Left ventricle myocardium inferior (tissue), 1 donor: Measurements from ENCODE around the gene PLB1. TPM values are rescaled to one million over a fixed set of nuclear protein-coding genes. Genes with fewer than 3 reads are reported as not detected.

Experiments
- DNase-seq: peaks from one replicate; pipeline ENCODE4 v3.0.0-alpha.2; 2020
- H3K27ac ChIP-seq: fragments of 200-600 bp; replicated peaks from 2 replicates; pipeline ENCODE4 v1.8.0; 2021
- H3K27me3 ChIP-seq: fragments of 200-600 bp; 2 replicates; pipeline ENCODE4 v1.8.0; 2021; ENCODE audit warnings: low read depth
- H3K36me3 ChIP-seq: fragments of 200-600 bp; 2 replicates; pipeline ENCODE4 v1.8.0; 2021
- H3K4me1 ChIP-seq: fragments of 200-600 bp; 2 replicates; pipeline ENCODE4 v1.8.0; 2021
- H3K4me3 ChIP-seq: fragments of 200-600 bp; 2 replicates; pipeline ENCODE4 v1.8.0; 2021; ENCODE audit warnings: mild to moderate bottlenecking, moderate library complexity
- H3K9me3 ChIP-seq: fragments of 200-600 bp; replicated peaks from 2 replicates; pipeline ENCODE4 v1.8.0; 2021
- CTCF ChIP-seq: fragments of 200-600 bp; IDR thresholded peaks from 2 replicates; pipeline ENCODE4 v1.8.0; 2021; ENCODE audit warnings: antibody characterized with exemption, mild to moderate bottlenecking, borderline replicate concordance
- intact Hi-C: fragments of 100-400 bp; cut with micrococcal nuclease; formaldehyde crosslinking; loops from one replicate; pipeline ENCODE4 v1.11.0; 2022
- total RNA-seq: library from RNA; stranded (reverse); fragmentation: NEBNext Ultra II Directional; extraction: Animal tissue kit (Norgen Biotek cat#: 25700); gene quantifications from one replicate; pipeline ENCODE4 v1.2.1, GENCODE V29; 2021
- donor health status: DM: no; HTN: yes; CAD: no; lungs with severe emphysema.

The PLB1 gene
- total RNA-seq, 1 donor from 2014 or later = 2.4 TPM

- TF ChIP-seq CTCF = no peak
- no peak overlapping the region for H3K27ac ChIP-seq
- H3K9me3 ChIP-seq = no peaks in the 10 kb centered on the region
- H3K4me1 ChIP-seq = no peaks in the 10 kb centered on the region
- intact Hi-C loops = no loop called here
- H3K4me3 ChIP-seq = no peak overlapping the region
- DNase-seq = no peak
- H3K27me3 ChIP-seq = no peaks in the 10 kb centered on the region
- H3K36me3 ChIP-seq = no peaks in the 10 kb centered on the region
Observed at GRCh38 chr2:28557389-28558131, 61.7 kb downstream of the PLB1 start.

GRCh38 chr2:28558158-28558820, 62.4 kb downstream of the PLB1 start:
- DNase-seq = no peak
- H3K27me3 ChIP-seq = no peaks in the 10 kb centered on the region
- intact Hi-C loops = no loop called here
- no peaks in the 10 kb centered on the region for H3K9me3 ChIP-seq
- no peak overlapping the region for H3K4me3 ChIP-seq
- no peak for TF ChIP-seq CTCF
- no peaks in the 10 kb centered on the region for H3K4me1 ChIP-seq
- no peak overlapping the region for H3K27ac ChIP-seq
- H3K36me3 ChIP-seq = no peaks in the 10 kb centered on the region

GRCh38 chr2:28558918-28559317, 63.1 kb downstream of the PLB1 start:
- intact Hi-C loops = no loop called here
- DNase-seq = no peak

GRCh38 chr2:28563869-28564268, 68.0 kb downstream of the PLB1 start:
- Histone ChIP-seq H3K4me3 (no peak overlapping the region), H3K36me3 (no peaks in the 10 kb centered on the region), H3K9me3 (no peaks in the 10 kb centered on the region), H3K4me1 (peaks cover 10% of the 10 kb centered on the region), H3K27me3 (no peaks in the 10 kb centered on the region), H3K27ac (no peak overlapping the region)
- intact Hi-C loops = no loop called here
- no peak for DNase-seq
- TF ChIP-seq CTCF = no peak

More at GRCh38 chr2:28558918-28559317, 63.1 kb downstream of the PLB1 start:
- Histone ChIP-seq H3K9me3 (no peaks in the 10 kb centered on the region), H3K4me1 (no peaks in the 10 kb centered on the region), H3K27ac (no peak overlapping the region), H3K4me3 (no peak overlapping the region), H3K27me3 (no peaks in the 10 kb centered on the region), H3K36me3 (no peaks in the 10 kb centered on the region)
- no peak for TF ChIP-seq CTCF

- no peak for DNase-seq
- H3K4me1 ChIP-seq = peaks cover 10% of the 10 kb centered on the region
- no peak overlapping the region for H3K27ac ChIP-seq
- no peaks in the 10 kb centered on the region for H3K9me3 ChIP-seq
- intact Hi-C loops = no loop called here
- TF ChIP-seq CTCF = no peak
- no peak overlapping the region for H3K4me3 ChIP-seq
- H3K27me3 ChIP-seq = no peaks in the 10 kb centered on the region
- no peaks in the 10 kb centered on the region for H3K36me3 ChIP-seq
Observed at GRCh38 chr2:28564346-28564745, 68.5 kb downstream of the PLB1 start.
